NCI-H510A treated with DMSO at 0.1 percent for 48 hours (cell line): Measurements from ENCODE around the gene MSANTD2.
"Not testable (repeated sequence)": the region's sequence is repeated elsewhere in the genome, so short reads cannot be mapped to it uniquely, and the experiment has no call there.

Experiments
- DNase-seq: peaks from one replicate; lab custom pipeline; 2025; lab: John Stamatoyannopoulos, UW

Gene MSANTD2

DNA sequence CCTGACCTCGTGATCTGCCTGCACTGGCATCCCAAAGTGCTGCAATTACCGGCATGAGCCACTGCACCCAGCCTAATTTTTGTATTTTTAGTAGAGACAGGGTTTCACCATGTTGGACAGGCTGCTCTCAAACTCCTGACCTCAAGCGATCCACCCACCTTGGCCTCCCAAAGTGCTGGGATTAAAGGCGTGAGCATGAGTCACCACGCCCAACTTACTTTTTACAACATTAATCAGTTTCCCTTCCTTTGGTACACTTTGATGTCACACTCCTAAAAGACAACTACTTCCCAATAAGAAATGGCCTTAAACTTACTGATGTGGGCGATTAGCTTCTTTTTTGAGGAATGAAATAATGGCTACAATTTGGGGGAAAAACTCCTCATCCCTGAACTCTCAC lies 29.2 kb downstream of the MSANTD2 start:
- not testable (repeated sequence) for DNase-seq

GRCh38 chr11:124769806-124770774 lies 30.1 kb downstream of the MSANTD2 start:
- DNase-seq = no peak

DNA sequence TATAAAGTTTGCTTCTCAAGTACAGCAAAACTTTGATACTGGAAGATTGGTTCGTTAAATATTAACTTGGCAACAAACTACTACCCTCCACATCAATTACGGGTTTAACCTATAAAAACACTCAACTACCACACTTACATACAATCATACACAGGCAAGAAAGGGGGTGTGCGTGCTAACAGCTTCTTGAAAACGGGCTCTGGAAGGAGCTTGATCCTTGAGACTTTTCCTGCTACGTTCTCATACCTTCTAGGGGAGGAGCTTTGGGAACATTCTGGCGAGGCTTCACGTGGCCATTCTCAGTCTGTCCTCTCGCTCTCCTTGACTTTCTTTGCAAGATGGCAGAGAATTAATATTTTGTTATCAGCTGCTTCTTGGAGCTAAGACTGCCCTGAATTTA lies 31.3 kb downstream of the MSANTD2 start:
- DNase-seq = no peak

DNA sequence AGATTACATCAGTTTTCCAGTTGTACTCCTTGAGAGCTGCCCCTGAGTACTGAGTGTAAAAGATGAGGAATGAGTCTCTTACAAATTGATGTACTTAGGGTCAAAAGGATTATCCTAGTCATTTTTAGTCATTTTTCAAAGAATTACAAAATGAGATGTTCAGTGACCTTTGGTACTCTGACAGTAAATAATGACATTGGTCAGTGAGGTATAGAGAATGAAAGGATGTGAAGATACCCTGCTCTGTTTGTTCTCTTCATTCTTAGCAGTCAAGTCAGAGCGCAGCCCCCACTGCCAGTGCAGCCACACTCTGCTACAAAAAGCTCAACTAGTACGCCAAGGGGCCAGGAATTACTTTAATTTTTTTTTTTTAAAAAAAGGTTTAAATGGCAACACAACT lies 34.0 kb downstream of the MSANTD2 start:
- no peak for DNase-seq

GRCh38 chr11:124763156-124763947 lies 36.9 kb downstream of the MSANTD2 start:
- DNase-seq = peak; percentile 57

DNA sequence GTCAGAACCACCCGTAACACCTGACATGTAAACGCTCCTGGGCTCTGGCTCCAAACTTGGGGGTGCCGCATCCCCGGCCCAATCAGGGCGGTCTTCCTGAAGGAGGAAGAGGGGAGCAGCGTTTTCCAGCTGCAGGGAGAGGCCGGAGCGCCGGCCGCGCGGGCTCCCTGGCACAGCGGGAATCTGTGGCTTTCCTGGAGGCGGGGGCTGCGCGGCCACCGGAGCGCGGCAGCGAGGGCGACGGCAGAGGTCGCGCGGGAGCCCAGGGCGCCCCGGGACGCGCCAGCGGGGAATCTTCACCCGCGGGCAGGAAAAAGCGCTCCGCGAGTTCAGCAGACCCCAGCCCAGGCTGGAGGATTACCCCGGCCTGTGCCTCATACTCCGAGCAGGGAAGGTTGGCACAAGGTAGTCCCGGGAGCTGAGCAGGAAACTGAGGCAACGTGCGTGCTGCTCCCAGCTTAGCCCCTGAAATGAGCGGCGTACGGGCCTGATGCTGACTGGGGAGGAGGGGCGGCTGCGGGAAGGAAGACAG lies 37.5 kb downstream of the MSANTD2 start:
- no peak for DNase-seq

DNA sequence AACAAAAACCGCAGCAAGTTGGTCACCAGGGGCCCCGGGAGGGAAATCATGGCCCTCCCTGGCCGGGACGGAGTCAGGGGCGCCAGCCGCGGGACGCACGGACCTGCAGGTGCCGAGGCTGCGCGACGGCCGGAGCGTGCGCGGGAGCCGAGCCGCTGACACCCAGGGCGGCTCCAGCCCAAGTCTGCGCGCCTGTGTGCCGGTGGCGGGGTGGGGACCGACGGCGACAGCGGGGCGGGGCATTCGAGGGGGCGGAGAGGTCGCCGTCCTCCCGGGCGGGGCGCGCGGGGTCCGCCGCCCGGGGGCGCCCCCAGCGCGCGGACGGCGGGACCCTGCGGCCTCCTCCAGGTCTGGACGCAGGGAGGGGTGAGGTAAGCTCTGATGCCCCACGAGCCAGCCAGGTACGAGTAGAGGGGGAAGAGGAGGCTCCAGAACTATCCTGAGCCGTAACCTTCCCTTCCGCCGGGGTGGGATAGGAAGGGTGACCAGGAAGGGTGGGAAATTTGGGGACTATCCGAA lies 38.0 kb downstream of the MSANTD2 start, which contains the start of gene ESAM:
TSS of gene ESAM (minus strand) at position 186 of the 519 bp plus-strand sequence. CDS start at position 50, 136 bp downstream.
- peak; percentile 20 for DNase-seq

DNA sequence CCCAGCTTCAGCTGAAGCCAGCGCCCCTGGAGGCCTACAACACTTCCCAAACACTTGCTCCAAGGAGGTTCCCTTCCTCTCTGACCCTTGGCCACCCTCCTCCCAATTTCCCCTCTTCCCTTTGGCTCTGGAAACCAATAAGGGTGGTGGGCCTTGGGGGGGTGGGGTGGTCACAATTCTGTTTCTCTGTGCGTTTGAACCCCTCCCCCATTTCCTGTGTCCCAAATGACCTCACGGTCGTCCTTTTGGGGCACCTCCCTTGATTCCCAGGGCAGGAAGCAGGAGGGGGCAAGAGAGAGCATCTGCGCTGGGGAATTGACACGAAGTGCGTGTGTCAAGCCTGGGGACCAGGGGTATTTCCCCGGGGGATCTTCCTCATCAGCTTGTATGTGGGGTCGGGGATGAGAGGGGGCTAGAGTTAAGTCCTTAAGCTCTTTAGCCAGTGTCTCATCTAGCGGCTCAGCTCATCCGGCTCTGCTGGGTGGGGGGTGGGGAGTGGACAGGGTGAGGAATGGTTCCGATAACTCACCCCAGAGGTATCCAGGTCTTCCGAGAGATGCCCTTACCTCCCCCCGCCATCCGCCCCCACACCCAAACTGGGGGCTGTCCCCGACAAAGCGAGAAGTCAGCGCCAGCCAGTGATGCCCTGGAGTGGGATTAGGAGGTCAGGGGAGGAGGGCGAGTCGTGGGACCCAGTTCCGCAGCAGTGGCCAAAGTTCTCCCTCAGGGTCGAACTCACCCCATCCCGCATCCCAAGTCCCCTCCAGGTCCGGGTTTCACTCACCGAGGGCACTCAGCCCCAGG lies 38.7 kb downstream of the MSANTD2 start:
- DNase-seq = no peak

DNA sequence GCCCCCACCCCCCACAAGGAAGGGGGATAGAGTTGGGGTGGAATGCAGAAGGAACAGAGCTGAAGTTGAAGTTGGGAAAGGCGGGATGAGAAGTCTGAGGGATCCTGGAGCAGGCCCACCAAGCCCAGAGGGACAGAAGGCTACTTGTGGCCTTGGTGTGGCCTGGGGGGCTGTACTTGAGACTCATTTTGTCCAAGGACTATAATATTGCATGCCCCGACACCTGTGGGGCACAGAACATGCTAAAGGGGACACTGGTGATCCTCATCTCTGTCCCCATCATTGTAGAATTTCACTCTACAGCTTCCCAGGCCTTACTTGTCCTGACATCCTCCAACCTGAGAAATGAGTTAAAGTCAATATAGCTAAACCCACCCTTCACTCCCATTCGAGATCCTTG lies 39.4 kb downstream of the MSANTD2 start:
- no peak for DNase-seq

- DNase-seq = no peak
These were observed 40.0 kb downstream of the MSANTD2 start for GRCh38 chr11:124760205-124760652.

- DNase-seq = no peak
These were observed 40.7 kb downstream of the MSANTD2 start for GRCh38 chr11:124759266-124760204.

DNA sequence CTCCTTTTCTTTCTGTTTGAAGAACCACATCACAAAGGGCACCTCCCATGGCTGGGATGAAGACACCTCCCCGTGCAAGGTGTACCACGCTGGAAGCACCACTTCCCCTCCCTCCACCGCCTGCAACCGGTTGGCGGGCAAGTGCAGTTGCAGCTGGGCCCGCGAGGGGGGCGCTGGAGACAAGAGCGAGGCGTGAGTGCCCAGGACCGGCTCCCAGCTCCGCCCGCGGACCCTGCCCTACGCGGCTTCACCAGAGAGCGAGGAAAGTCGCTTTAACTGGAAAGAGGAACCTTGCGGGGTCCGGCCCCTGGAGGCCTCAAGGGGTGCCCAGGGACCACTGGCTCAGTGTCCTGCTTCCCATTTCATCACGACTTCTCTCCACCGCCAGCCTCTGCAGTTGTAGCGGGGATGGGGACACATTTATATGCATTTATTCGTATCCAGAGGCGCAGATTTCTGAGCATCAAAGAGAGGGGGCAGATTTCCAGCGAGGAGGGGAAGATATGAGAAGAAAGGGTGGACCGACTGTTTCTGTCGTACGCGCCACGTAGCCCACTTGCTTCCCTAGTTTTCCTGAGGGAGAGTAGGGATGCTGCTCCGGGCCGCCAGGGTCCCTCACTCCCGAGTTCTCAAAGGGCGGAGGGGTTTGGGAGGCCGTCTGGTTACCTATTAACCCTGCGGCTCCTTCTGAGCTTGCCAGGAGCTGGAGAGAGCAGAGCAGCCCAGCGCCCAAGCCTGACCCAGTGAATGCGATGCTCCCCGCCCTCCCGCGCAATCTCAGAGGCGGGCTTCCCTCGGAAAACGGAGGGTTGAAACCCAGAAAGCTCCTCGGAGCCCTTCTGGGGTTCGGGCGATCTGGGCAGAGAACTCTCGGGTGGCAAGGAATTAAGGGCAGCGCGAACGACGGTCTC lies 41.6 kb downstream of the MSANTD2 start:
- peak; percentile 67 for DNase-seq

GRCh38 chr11:124757320-124757719 lies 42.9 kb downstream of the MSANTD2 start:
- DNase-seq = no peak

DNA sequence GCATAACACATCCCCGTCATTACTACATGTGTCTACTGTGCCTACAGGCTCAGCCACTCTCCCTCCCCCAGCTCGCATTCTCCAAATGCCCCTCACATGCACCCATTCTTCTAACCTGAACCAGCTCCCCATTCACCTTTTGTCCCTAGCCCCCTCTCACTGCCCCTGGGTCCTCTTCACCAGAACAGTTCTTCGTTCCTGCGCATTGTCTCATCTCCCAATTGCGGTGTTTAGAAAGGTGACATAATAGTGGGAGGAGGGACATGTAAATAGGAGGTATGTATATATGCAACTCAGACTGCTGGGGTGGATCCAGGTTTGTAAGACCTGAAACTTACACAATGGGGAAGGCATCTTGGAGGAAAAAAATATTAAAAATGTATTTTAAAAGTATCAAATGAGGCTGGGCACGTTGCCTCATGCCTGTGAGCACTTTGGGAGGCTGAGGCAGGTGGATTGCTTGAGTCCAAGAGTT lies 43.4 kb downstream of the MSANTD2 start:
- DNase-seq = no peak

DNA sequence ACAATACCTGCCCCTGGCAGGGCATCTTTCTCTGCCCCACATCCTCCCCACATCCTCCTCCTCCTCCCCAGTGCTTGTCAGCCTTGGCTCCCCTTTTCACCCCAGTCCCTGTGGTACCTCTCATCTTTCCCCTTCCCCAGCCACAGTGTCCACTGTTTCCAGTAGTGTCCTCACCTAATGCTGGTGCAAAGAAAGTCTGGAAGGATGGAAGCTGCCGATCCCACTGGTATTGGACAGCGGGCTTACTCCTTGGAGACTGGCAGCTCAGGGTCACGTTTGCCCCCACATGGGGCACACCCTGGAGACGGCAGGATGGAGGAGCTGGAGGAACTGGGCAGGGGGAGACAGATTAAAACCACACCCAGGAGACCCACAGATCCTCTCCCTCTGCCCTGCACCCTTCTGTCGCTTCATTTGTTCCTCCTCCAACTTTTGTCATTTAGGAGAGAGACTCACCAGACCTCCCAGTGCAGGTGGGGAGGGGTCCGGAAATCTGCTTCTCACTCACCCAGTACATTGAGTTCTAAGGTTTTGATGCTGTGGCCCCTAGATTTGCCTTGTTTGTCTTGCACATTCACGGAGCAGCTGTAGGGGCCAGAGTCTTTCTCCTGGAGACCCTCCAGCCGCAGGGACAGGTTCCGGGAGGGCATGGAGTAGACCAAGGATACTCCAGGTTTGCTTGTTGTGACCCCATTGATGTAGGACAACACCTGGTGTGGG lies 44.0 kb downstream of the MSANTD2 start:
- DNase-seq = no peak

DNA sequence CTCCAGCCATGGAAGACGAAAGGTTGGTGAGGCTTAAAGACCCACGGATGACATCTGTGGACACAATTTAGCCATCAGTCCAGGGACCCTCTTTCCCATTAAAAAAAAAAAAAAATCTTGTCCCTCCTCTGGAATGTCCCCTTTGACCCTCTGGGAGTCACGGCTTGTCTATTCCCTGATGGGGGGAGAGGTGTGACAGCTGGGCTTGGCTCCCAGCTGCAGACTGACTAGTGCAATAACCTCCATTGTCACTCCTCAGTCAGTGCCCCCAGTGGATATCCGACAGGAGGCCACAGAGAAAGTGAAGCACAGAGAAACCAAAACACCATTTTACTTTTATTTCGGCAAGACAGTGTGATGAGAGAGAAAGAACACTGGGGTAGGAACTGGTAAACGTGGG lies 45.5 kb downstream of the MSANTD2 start:
- DNase-seq = no peak

DNA sequence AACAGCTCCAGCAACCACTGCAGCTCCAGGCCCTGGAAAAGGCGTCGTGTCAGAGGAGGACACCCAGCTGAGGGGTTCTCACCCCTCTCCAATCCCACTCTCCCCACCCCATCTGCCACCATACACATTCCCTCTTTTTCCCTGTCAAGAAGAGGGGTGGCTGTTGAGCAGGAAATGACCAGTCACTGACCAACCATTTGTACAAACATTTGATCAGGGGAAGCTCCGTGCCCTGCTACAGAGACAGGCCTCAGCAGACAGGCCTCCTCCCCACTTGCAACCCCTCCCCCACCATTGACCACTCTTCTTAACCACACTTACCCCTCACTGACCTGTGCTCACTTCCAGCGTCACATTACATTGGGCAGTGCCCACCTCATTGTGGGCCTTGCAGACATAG lies 45.9 kb downstream of the MSANTD2 start:
- DNase-seq = no peak

- no peak for DNase-seq
These were observed 46.6 kb downstream of the MSANTD2 start for GRCh38 chr11:124753624-124754023.
